Mesenchymal stem cell (in vitro differentiated cells and primary cell): Measurements from ENCODE around the gene ARHGAP32.

Source experiments
- DNase-seq: peaks from one replicate; pipeline ENCODE4 v3.0.0-alpha.2; 2013
- H2AFZ ChIP-seq: one replicate; pipeline ENCODE4 v1.6.1; 2013; ENCODE audit warnings: low read depth, mild to moderate bottlenecking, control low read depth, inconsistent platforms, low read length, moderate library complexity
- H2AK5ac ChIP-seq: 2 replicates; pipeline ENCODE4 v1.6.1; 2013; ENCODE audit warnings: low read length, moderate library complexity, mild to moderate bottlenecking, inconsistent platforms; ENCODE audit not compliant: severe bottlenecking
- H2BK120ac ChIP-seq: one replicate; pipeline ENCODE4 v1.6.1; 2013; ENCODE audit warnings: low read depth, mild to moderate bottlenecking, inconsistent platforms, low read length, moderate library complexity
- H2BK12ac ChIP-seq, 2 experiments: one replicate each; pipeline ENCODE4 v1.6.1; 2013; ENCODE audit warnings: inconsistent platforms in 2 of 2, low read length in 2 of 2, mild to moderate bottlenecking in 2 of 2, moderate library complexity in 2 of 2, control low read depth in 1 of 2
- H2BK15ac ChIP-seq: one replicate; pipeline ENCODE4 v1.6.1; 2013; ENCODE audit warnings: mild to moderate bottlenecking, low read depth, inconsistent platforms; ENCODE audit not compliant: poor library complexity, severe bottlenecking
- H2BK5ac ChIP-seq: 2 replicates; pipeline ENCODE4 v1.6.1; 2013; ENCODE audit warnings: low read depth, mild to moderate bottlenecking, low read length, control low read depth, inconsistent platforms; ENCODE audit not compliant: poor library complexity, severe bottlenecking
- H3K14ac ChIP-seq, 2 experiments: one replicate each; pipeline ENCODE4 v1.6.1; 2013; ENCODE audit warnings: inconsistent platforms in 2 of 2, low read length in 2 of 2, control low read depth in 1 of 2, mild to moderate bottlenecking in 1 of 2, moderate library complexity in 1 of 2
- H3K18ac ChIP-seq, 2 experiments: one replicate each; pipeline ENCODE4 v1.6.1; 2013; ENCODE audit warnings: inconsistent platforms in 2 of 2, low read length in 2 of 2, control low read depth in 1 of 2, low read depth in 1 of 2, mild to moderate bottlenecking in 1 of 2
- H3K23ac ChIP-seq, 2 experiments: one replicate each; pipeline ENCODE4 v1.6.1; 2013; ENCODE audit warnings: inconsistent platforms in 2 of 2, low read length in 2 of 2, mild to moderate bottlenecking in 2 of 2, moderate library complexity in 2 of 2, control low read depth in 1 of 2
- H3K27ac ChIP-seq: 2 replicates; pipeline ENCODE4 v1.5.1; 2013; ENCODE audit warnings: mild to moderate bottlenecking, moderate library complexity, low read length, control low read depth, inconsistent platforms; ENCODE audit not compliant: poor library complexity, severe bottlenecking
- H3K27me3 ChIP-seq, 2 experiments: 2 replicates each; pipeline versions ENCODE4 v1.6.1 to v1.7.0; 2013; ENCODE audit warnings: low read length in 2 of 2, mild to moderate bottlenecking in 2 of 2, moderate library complexity in 2 of 2, control low read depth in 1 of 2, inconsistent platforms in 1 of 2; ENCODE audit not compliant: control insufficient read depth in 1 of 2, insufficient read depth in 1 of 2
- H3K36me3 ChIP-seq, 2 experiments: 2 replicates each; pipeline versions ENCODE4 v1.6.1 to v1.7.0; 2013; ENCODE audit warnings: low read length in 2 of 2, control low read depth in 1 of 2, inconsistent platforms in 1 of 2, low read depth in 1 of 2, mild to moderate bottlenecking in 1 of 2; ENCODE audit not compliant: insufficient read depth in 2 of 2, control insufficient read depth in 1 of 2
- H3K4ac ChIP-seq, 2 experiments: one replicate each; pipeline ENCODE4 v1.6.1; 2013; ENCODE audit warnings: inconsistent platforms in 2 of 2, low read length in 2 of 2, mild to moderate bottlenecking in 2 of 2, moderate library complexity in 2 of 2, control low read depth in 1 of 2, low read depth in 1 of 2
- H3K4me1 ChIP-seq: 2 replicates; pipeline ENCODE4 v1.6.1; 2013; ENCODE audit warnings: low read depth, low read length, control low read depth; ENCODE audit not compliant: control insufficient read depth, insufficient read depth
- H3K4me2 ChIP-seq: 2 replicates; pipeline ENCODE4 v1.6.1; 2013; ENCODE audit warnings: low read length, mild to moderate bottlenecking, inconsistent platforms; ENCODE audit not compliant: poor library complexity, severe bottlenecking
- H3K4me3 ChIP-seq, 2 experiments: 2 replicates each; pipeline versions ENCODE4 v1.5.1 to v1.7.0; 2013; ENCODE audit warnings: low read length in 2 of 2, mild to moderate bottlenecking in 2 of 2, control low read depth in 1 of 2, low read depth in 1 of 2; ENCODE audit not compliant: insufficient read depth in 1 of 2
- H3K79me1 ChIP-seq: replicated peaks from 2 replicates; pipeline ENCODE4 v1.6.1; 2013; ENCODE audit warnings: mild to moderate bottlenecking, control low read depth, low read length, inconsistent platforms; ENCODE audit not compliant: poor library complexity, severe bottlenecking
- H3K9ac ChIP-seq: 2 replicates; pipeline ENCODE4 v1.7.0; 2013; ENCODE audit warnings: mild to moderate bottlenecking, low read length, moderate library complexity
- H3K9me3 ChIP-seq: 2 replicates; pipeline ENCODE4 v1.7.0; 2013; ENCODE audit warnings: mild to moderate bottlenecking, low read length; ENCODE audit not compliant: control insufficient read depth
- H4K8ac ChIP-seq: one replicate; pipeline ENCODE4 v1.6.1; 2013; ENCODE audit warnings: inconsistent platforms, mild to moderate bottlenecking, low read length, moderate library complexity
- H4K91ac ChIP-seq: one replicate; pipeline ENCODE4 v1.6.1; 2013; ENCODE audit warnings: mild to moderate bottlenecking, low read length, inconsistent platforms
- WGBS: methylation state at CpG from one replicate; pipeline ENCODE4 v1.1.7; 2013; ENCODE audit warnings: mixed read lengths; 5-methylcytosine and 5-hydroxymethylcytosine counted together

Gene ARHGAP32

GRCh38 chr11:129204150-129204838 lies 12.2 kb upstream of the ARHGAP32 start:
- Histone ChIP-seq H3K36me3 (no peaks in the 10 kb centered on the region), H3K9me3 (no peaks in the 10 kb centered on the region), H3K4me3 (no peak overlapping the region), H3K4me2 (no peak overlapping the region), H2BK12ac (no peak overlapping the region), H3K4me1 (no peaks in the 10 kb centered on the region), H3K27ac (no peak overlapping the region), H3K27me3 (no peaks in the 10 kb centered on the region), H4K91ac (no peak overlapping the region), H3K79me1 (peaks cover 13% of the 10 kb centered on the region), H3K9ac (no peak overlapping the region), H2BK15ac (no peak overlapping the region), H2BK120ac (no peak overlapping the region), H2BK5ac (no peak overlapping the region), H4K8ac (no peak overlapping the region), H3K4ac (no peak overlapping the region), H3K14ac (no peak overlapping the region), H2AFZ (no peak overlapping the region), H2AK5ac (no peak overlapping the region), H3K23ac (no peak overlapping the region), H3K18ac (no peak overlapping the region)
- WGBS: 95% methylated on average over 1 of the region's 4 CpGs
- DNase-seq: no peak

DNA sequence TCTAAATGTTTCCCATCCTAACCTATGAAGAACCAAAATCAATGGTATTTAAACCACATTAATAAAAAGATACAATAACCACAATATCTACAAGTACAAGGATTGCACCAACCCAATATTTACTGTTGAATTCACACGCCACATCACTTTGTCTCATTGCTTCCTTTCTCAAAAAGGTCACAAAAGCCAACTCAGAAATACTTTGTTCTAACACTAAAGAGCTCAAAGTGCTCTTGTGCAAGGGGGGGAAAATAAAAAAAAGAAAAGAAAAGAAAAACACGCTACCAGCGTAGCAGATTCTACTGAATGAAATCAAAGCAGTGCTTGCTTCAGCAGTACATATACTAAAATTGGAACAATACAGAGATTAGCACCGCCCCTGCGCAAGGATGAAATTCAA lies 10.5 kb upstream of the ARHGAP32 start:
- H3K18ac ChIP-seq: no peak overlapping the region
- H3K9ac ChIP-seq: no peak overlapping the region
- no peaks in the 10 kb centered on the region for H3K27me3 ChIP-seq
- H3K27ac ChIP-seq: no peak overlapping the region
- H3K36me3 ChIP-seq: no peaks in the 10 kb centered on the region
- no peak overlapping the region for H4K8ac ChIP-seq
- H2AK5ac ChIP-seq: no peak overlapping the region
- 76% methylated on average over 5 of the region's 5 CpGs for WGBS
- H2BK120ac ChIP-seq: no peak overlapping the region
- H2BK5ac ChIP-seq: no peak overlapping the region
- no peaks in the 10 kb centered on the region for H3K4me1 ChIP-seq
- H3K14ac ChIP-seq: no peak overlapping the region
- no peak for DNase-seq
- no peak overlapping the region for H3K23ac ChIP-seq
- no peak overlapping the region for H2BK15ac ChIP-seq
- H3K4me3 ChIP-seq: no peak overlapping the region
- no peak overlapping the region for H3K4me2 ChIP-seq
- H2BK12ac ChIP-seq: no peak overlapping the region
- no peaks in the 10 kb centered on the region for H3K9me3 ChIP-seq
- no peak overlapping the region for H4K91ac ChIP-seq
- peaks cover 12% of the 10 kb centered on the region for H3K79me1 ChIP-seq
- H2AFZ ChIP-seq: no peak overlapping the region
- H3K4ac ChIP-seq: no peak overlapping the region

DNA sequence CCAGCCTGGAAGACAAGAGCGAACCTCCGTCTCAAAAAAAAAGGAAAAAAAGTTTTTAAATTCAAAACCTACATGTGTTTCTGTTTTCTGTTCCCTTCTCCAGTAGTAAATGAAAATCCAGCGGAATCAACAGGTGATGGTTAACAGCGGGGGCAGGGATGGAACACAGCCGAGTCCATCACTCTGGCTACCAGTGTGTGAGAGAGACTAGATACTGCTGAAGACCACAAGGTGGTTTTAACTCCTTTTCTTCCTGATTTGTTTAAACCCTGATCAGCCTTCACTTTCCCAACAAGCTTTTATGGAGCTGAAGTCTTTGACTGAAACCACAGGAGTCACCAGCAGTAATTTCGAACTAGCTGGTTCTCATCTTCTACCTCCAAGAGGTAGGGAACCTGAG lies 3.6 kb upstream of the ARHGAP32 start:
- Histone ChIP-seq H3K9me3 (no peaks in the 10 kb centered on the region), H2AK5ac (no peak overlapping the region), H3K23ac (no peak overlapping the region), H3K4me2 (no peak overlapping the region), H4K8ac (no peak overlapping the region), H2BK120ac (no peak overlapping the region), H4K91ac (no peak overlapping the region), H3K9ac (no peak overlapping the region), H3K27ac (no peak overlapping the region), H3K36me3 (no peaks in the 10 kb centered on the region), H3K14ac (no peak overlapping the region), H3K79me1 (peaks cover 24% of the 10 kb centered on the region), H3K4me3 (no peak overlapping the region), H3K18ac (no peak overlapping the region), H3K4ac (no peak overlapping the region), H3K4me1 (no peaks in the 10 kb centered on the region), H3K27me3 (no peaks in the 10 kb centered on the region), H2AFZ (no peak overlapping the region), H2BK12ac (no peak overlapping the region), H2BK5ac (no peak overlapping the region), H2BK15ac (no peak overlapping the region)
- 84% methylated on average over 5 of the region's 6 CpGs for WGBS
- DNase-seq: no peak

DNA sequence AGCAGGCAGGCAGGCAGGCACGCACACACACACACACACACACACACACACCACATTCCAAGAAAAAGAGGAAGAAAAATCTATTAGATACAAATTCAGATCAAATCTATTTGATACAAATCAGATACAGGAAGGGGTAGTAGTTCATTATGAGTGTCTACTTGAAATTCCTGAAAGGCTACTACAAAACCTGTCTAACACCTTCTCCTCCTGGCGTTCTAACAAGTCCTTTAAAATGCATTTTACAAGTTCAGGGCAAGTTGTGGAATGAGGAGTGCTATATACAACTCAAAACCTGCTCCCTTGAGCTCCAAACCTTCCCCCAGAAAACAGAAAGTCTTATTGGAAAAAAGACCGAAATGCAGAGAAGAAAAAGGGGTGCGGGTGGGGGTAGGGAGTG lies 476 bp downstream of the ARHGAP32 start:
- Histone ChIP-seq H2BK5ac (no peak overlapping the region), H2AFZ (no peak overlapping the region), H3K27me3 (no peaks in the 10 kb centered on the region), H3K18ac (no peak overlapping the region), H3K36me3 (no peaks in the 10 kb centered on the region), H4K91ac (no peak overlapping the region), H3K9me3 (no peaks in the 10 kb centered on the region), H2BK120ac (no peak overlapping the region), H3K9ac (no peak overlapping the region), H4K8ac (no peak overlapping the region), H3K4me3 (no peak overlapping the region), H2BK15ac (no peak overlapping the region), H3K4ac (no peak overlapping the region), H3K79me1 (peaks cover 17% of the 10 kb centered on the region), H3K4me1 (peaks cover 1% of the 10 kb centered on the region), H3K27ac (no peak overlapping the region), H3K23ac (no peak overlapping the region), H3K14ac (no peak overlapping the region), H2AK5ac (no peak overlapping the region), H2BK12ac (no peak overlapping the region), H3K4me2 (no peak overlapping the region)
- WGBS: 0% methylated on average over 1 of the region's 4 CpGs
- DNase-seq: no peak
